Stimulated activated CD4-positive, alpha-beta T cell treated with anti-CD3 and anti-CD28 coated beads, Interleukin-1b, Interleukin-23, amount 100 ng/mL, for 48 hours (primary cell): ENCODE results near the gene MAN1A2.
"Not testable (repeated sequence)": the region's sequence is repeated elsewhere in the genome, so short reads cannot be mapped to it uniquely, and the experiment has no call there.

ENCODE experiments used
- DNase-seq: peaks from one replicate; pipeline ENCODE4 v3.0.0-alpha.2; 2020

The MAN1A2 gene

GRCh38 chr1:117501281-117501680 is 134.0 kb downstream of the MAN1A2 start:
- DNase-seq = no peak

- no peak for DNase-seq
Observed at GRCh38 chr1:117511273-117511672, 144.0 kb downstream of the MAN1A2 start.

GRCh38 chr1:117512728-117513321 is 145.6 kb downstream of the MAN1A2 start:
- no peak for DNase-seq

GRCh38 chr1:117523111-117523510 is 155.9 kb downstream of the MAN1A2 start:
- DNase-seq = no peak

GRCh38 chr1:117527074-117527473 is 159.8 kb downstream of the MAN1A2 start:
- DNase-seq = no peak

- DNase-seq = no peak
Observed at GRCh38 chr1:117527566-117528102, 160.4 kb downstream of the MAN1A2 start.

GRCh38 chr1:117529683-117530082 is 162.4 kb downstream of the MAN1A2 start:
- DNase-seq = no peak

- DNase-seq = no peak
Observed at GRCh38 chr1:117531222-117531621, 164.0 kb downstream of the MAN1A2 start.

- DNase-seq = peak; percentile 37
Observed at GRCh38 chr1:117534995-117535467, 167.8 kb downstream of the MAN1A2 start.

GRCh38 chr1:117535821-117536220 is 168.6 kb downstream of the MAN1A2 start:
- DNase-seq = no peak

GRCh38 chr1:117537291-117537920 is 170.2 kb downstream of the MAN1A2 start:
- no peak for DNase-seq

GRCh38 chr1:117540532-117540931 is 173.3 kb downstream of the MAN1A2 start:
- peak; percentile 28 for DNase-seq

- DNase-seq = no peak
Observed at GRCh38 chr1:117541003-117541402, 173.8 kb downstream of the MAN1A2 start.

- no peak for DNase-seq
Observed at GRCh38 chr1:117541585-117541984, 174.3 kb downstream of the MAN1A2 start.

GRCh38 chr1:117544509-117545109 is 177.4 kb downstream of the MAN1A2 start:
- DNase-seq = no peak

- no peak for DNase-seq
Observed at GRCh38 chr1:117546467-117546866, 179.2 kb downstream of the MAN1A2 start.

GRCh38 chr1:117553471-117553870 is 186.2 kb downstream of the MAN1A2 start:
- no peak for DNase-seq

GRCh38 chr1:117555806-117556205 is 188.6 kb downstream of the MAN1A2 start:
- no peak for DNase-seq

- DNase-seq = no peak
Observed at GRCh38 chr1:117556341-117556740, 189.1 kb downstream of the MAN1A2 start.

GRCh38 chr1:117556976-117557375 is 189.7 kb downstream of the MAN1A2 start:
- DNase-seq = no peak

- not testable (repeated sequence) for DNase-seq
Observed at GRCh38 chr1:117558451-117558850, 191.2 kb downstream of the MAN1A2 start.

GRCh38 chr1:117559139-117559538 is 191.9 kb downstream of the MAN1A2 start:
- DNase-seq = no peak

- no peak for DNase-seq
Observed at GRCh38 chr1:117559985-117560384, 192.7 kb downstream of the MAN1A2 start.

- DNase-seq = no peak
Observed at GRCh38 chr1:117561071-117561470, 193.8 kb downstream of the MAN1A2 start.
